GM19025 (cell line): ENCODE data around the gene PGA5.
"Not testable (repeated sequence)": the region's sequence is repeated elsewhere in the genome, so short reads cannot be mapped to it uniquely, and the experiment has no call there.

Experiments
- ATAC-seq: cut with Tn5 transposase; IDR thresholded peaks from one replicate; pipeline ENCODE4 v1.9.1; 2021; ENCODE audit warnings: mild to moderate bottlenecking, low read depth, moderate library complexity; ENCODE audit not compliant: unreplicated experiment

PGA5 gene

GRCh38 chr11:61240875-61241274 is at the start of gene PGA5:
PGA5 (plus strand) TSS chr11:61241175; CDS start chr11:61241227, 52 bp downstream.
- not testable (repeated sequence) for ATAC-seq

DNA sequence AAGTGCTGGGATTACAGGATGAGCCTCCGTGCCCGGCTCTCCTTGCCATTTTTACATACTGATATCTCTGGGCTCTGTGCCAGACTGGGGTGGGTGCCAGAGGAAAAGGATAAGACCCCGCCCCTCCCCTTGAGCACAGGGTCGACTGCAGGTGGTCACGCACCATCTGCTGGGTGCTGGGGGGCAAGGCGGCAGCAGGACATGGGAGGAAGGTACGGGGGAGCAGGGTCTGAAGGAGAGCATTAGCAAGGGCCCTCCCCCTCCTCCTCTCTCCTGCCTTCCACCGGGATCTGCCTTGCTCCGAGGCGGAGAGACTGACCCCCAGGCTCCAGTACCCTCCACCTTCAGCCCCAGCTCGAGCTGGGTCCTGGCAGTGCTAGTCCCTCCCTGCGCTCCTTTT is 47.4 kb upstream of the PGA5 start:
- ATAC-seq: no peak

DNA sequence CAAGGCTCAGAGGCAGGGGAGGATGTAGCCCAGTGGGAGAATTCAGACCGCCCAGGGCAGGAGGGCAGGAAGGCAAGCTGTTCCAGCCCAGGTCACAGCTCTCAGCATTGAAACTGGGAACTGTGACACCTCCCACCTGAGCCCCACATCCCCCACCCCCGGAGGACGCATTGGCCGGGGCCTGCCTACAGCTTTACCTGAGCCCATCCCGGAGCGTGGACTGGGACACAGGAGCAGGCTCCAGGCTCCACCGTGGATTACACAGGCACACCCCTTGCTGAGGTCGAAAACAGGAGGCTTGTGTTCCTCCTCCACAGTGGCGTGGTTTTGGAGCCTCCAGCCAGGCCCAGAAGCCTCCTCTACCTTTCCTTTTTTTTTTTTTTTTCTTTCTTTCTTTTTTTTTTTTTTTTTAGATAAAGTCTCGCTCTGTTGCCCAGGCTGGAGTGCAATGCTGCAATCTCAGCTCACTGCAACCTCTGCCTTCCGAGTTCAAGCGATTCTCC is 46.8 kb upstream of the PGA5 start:
- no peak for ATAC-seq

- ATAC-seq: no peak
Measured at GRCh38 chr11:61194981-61195695, 45.8 kb upstream of the PGA5 start.

- ATAC-seq: no peak
Measured at GRCh38 chr11:61195719-61196118, 45.3 kb upstream of the PGA5 start.

GRCh38 chr11:61198361-61198760 is 42.6 kb upstream of the PGA5 start:
- no peak for ATAC-seq

GRCh38 chr11:61198948-61199523 is 41.9 kb upstream of the PGA5 start:
- ATAC-seq: no peak

DNA sequence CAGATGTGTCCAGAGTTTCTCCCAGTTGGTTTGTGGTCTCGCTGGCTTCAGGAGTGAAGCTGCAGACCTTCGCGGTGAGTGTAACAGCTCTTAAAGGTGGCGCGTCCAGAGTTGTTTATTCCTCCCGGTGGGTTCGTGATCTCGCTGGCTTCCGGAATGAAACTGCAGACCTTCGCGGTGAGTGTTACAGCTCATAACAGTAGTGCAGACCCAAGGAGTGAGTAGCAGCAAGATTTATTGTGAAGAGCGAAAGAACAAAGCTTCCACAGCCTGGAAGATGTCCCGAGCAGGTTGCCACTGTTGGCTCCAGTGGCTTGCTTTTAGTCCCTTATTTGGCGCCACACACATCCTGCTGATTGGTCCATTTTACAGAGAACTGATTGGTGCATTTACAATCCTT is 39.5 kb upstream of the PGA5 start:
- ATAC-seq: no peak

DNA sequence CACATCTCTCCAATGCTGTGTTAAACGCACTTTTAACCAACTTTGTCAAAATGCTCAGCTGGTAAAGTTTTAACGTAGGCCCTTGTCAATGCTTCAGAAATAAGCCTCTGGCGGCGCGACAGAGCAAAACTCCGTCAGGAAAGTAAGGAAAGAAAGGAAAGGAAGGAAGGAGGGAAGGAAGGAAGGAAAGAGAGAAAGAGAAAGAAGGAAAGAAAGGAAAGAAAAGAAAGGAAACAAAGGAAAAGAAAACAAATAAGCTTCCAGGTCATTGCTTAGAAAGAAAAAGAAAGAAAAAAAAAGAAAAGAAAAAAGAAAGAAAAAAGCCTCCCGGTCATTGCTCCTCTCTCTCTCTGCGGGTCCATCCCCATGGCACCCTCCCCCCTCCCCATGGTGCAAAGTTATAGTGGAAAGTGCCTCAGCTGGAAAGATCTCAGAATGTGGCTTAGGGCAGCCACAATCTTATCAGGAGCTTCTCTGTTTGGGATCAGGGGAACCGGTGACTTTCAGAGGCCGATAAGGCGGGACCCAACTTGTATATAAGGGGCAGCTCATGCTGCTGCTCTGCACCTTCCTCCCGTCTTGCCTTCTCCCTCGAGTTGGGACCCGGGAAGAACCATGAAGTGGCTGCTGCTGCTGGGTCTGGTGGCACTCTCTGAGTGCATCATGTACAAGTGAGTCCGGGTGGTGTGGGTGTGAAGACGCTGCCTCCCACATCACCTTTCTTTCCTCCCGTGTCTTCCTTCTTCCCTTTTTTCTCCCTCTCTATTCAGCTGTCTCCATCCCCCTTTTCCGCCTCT is 37.8 kb upstream of the PGA5 start, which contains the start of gene PGA3:
Gene PGA3 (plus strand): TSS at position 566 of the 797 bp plus-strand sequence. CDS start 50 bp downstream, at position 616.
- not testable (repeated sequence) for ATAC-seq

- not testable (repeated sequence) for ATAC-seq
Measured at GRCh38 chr11:61203873-61204272, 37.1 kb upstream of the PGA5 start.

GRCh38 chr11:61204502-61205059 is 36.4 kb upstream of the PGA5 start:
- not testable (repeated sequence) for ATAC-seq

DNA sequence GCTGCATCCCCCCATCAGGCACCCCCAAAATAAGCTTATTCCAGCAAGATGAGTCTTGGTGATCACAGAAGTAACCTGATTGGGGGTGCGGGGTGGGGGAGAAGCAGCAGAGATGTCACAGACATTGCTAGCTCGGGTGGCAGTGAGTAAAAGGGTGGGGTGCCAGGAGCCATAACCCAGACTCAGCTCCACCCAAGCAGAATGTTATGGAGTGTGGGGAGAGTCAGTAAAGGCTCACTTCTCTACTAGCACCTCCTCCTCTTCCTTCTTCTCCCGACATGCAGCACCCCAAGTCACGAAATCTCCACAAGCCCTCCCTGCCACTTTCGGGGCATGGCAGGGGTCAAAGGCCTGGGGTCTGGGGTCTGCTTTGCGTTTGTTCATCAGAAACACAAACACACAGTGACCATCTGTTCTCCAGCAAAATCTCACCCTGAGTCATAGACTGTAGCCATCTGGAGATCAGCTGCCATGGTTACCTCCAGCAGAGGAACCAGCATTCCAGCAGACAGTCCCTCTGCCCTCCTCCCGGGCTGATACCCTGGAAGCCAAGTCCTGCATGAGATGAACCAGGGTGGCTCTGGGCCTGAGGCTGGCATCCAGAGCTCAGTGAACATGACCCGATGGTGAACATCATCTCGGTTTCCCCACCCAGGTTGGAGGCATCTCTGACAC is 33.2 kb upstream of the PGA5 start:
- ATAC-seq: not testable (repeated sequence)

- not testable (repeated sequence) for ATAC-seq
Measured at GRCh38 chr11:61210629-61211028, 30.3 kb upstream of the PGA5 start.

- ATAC-seq: not testable (repeated sequence)
Measured at GRCh38 chr11:61211327-61211952, 29.5 kb upstream of the PGA5 start.

DNA sequence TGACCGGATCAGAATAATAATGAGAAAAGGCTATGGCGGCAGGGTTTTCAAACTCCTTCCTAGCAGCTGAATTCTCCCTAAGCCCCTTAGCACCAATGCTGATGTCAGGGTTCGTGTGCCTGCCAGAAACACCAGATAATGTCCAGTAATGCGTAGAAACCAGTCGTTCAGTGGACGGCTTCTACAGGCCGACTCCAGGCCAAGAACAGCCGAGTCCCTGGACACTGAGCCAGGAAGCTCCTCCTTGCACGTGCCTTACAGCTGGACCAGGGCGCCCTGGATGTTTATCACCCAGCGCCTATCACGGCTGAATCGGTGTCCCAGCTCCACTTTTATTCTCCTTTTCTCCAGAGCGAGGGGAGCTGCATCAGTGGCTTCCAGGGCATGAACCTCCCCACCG is 28.8 kb upstream of the PGA5 start:
- not testable (repeated sequence) for ATAC-seq

GRCh38 chr11:61213711-61214324 is 27.2 kb upstream of the PGA5 start:
- ATAC-seq: not testable (repeated sequence)

GRCh38 chr11:61218306-61218705 is 22.7 kb upstream of the PGA5 start:
- ATAC-seq: not testable (repeated sequence)

DNA sequence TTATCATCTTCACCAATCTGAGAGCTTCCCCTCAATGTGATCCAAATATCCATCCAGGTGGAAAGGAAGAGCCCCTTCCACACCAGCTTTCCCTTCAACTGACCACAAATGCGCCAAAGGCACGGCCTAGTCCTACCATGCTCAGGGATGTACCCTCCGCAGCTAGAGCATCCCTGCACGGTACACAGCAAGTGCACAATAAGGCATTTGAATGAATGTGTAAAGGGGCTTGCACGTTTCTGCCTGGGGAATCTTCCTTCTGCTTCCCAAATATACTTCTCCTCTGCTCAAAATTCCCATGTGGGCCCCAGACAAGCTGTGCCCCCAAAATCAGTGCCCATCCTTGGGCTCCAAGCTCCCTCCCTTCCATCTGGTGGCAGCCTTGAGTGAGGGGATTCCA is 22.0 kb upstream of the PGA5 start:
- ATAC-seq: not testable (repeated sequence)

DNA sequence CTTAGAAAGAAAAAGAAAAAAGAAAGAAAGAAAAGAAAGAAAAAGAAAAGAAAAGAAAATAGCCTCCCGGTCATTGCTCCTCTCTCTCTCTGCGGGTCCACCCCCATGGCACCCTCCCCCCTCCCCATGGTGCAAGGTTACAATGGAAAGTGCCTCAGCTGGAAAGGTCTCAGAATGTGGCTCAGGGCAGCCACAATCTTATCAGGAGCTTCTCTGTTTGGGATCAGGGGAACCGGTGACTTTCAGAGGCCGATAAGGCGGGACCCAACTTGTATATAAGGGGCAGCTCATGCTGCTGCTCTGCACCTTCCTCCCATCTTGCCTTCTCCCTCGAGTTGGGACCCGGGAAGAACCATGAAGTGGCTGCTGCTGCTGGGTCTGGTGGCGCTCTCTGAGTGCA is 18.9 kb upstream of the PGA5 start, which contains the start of gene PGA4:
Gene PGA4 (plus strand): TSS at position 301 of the 400 bp plus-strand sequence. CDS start 54 bp downstream, at position 355.
- ATAC-seq: not testable (repeated sequence)
